AG10803 (cell line): ENCODE measurements around the gene GCH1.

Experiments used
- DNase-seq: peaks from one replicate; pipeline ENCODE4 v3.0.0; 2010; ENCODE audit warnings: low read depth
- H3K4me3 ChIP-seq: 2 replicates; pipeline ENCODE4 v1.5.1; 2011; ENCODE audit warnings: mild to moderate bottlenecking, low read length, control low read depth
- CTCF ChIP-seq: conservative IDR thresholded peaks from 2 replicates; pipeline ENCODE4 v1.5.1; 2011; ENCODE audit warnings: mild to moderate bottlenecking, low read length, control low read depth, inconsistent platforms

The GCH1 gene

GRCh38 chr14:54866588-54866987 is 36.0 kb downstream of the GCH1 start:
- no peak overlapping the region for H3K4me3 ChIP-seq
- TF ChIP-seq CTCF = no peak
- no peak for DNase-seq

- DNase-seq = peak; percentile 12
- no peak for TF ChIP-seq CTCF
- H3K4me3 ChIP-seq = no peak overlapping the region
Observed at GRCh38 chr14:54864526-54864925, 38.1 kb downstream of the GCH1 start.

DNA sequence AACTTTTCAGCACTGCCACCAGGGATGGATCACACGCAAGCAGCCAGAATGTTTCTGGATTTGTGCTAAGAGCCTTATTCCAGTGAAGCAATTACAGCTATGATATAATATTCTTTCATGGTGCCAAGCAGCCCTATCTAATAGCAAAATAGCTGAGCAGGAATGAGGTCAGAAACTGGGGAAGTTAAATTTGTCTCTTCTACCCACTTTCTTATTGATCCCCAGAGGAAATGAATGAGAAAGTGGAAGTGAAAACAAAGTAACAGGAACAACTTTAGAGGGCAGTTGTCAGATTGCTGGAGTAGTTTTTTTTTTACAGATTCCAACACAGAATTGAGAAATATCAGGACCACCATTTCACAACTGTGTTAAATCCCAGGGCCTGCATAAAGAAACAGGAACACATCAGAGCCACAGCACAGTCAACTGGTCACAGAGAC is 44.8 kb downstream of the GCH1 start:
- no peak for DNase-seq
- no peak overlapping the region for H3K4me3 ChIP-seq
- no peak for TF ChIP-seq CTCF

DNA sequence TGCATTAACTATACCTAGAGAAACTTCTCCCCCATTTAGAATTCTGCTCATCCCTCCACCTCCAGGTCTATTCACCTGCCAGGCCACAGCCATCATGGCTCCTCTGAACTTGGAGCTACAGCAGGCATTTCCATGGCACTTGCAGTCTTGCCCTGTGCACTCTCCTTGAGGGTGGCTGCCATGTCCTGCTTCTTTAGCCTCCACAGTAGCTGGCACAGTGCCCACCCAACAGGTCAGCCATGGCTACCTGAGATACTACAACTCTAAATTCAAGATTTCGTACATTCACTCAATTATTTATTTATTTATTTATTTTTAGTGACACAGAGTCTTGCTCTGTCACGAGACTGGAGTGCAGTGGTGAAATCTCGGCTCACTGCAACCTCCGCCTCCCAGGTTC is 46.5 kb downstream of the GCH1 start:
- no peak for DNase-seq
- no peak overlapping the region for H3K4me3 ChIP-seq
- TF ChIP-seq CTCF = no peak

DNA sequence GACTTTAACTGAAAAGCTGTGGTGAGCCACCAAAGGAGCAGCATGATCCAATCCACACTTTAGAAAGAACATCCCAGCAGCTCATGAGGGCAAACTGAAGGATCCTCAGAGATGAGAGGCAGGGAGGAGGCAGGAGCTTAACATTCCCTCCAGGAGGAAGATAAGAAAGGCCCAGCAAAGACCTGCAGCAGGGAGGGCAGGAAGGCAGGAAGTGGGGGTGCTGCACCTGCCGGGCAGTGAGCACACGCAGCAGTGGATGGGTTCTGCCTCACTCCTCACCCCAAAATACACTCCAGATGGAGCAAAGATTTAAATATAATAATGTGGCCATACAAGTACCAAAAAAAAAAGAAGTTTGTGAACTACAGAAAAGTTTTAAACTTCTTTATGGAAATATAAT is 48.4 kb downstream of the GCH1 start:
- no peak for TF ChIP-seq CTCF
- H3K4me3 ChIP-seq = no peak overlapping the region

DNA sequence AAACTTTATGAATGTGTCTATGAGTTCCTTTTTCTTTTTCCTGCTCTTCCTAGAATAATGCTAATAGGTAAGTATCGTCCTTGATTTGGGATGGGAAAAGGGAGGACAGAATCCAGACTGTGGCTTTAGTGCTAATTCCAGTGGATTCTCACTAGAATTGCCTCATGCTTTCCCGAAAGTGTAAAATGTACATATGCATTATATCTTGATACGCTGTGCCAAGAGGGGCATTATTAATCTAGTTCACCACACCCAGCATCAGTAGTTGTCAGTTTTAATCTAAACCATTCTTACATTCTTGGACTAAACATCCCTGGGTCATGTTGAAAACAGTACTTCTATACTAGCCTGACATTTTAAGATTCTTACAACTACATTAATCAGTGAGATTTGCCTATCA is 49.3 kb downstream of the GCH1 start:
- TF ChIP-seq CTCF = no peak
- DNase-seq = no peak
- no peak overlapping the region for H3K4me3 ChIP-seq

More for the DNA sequence above, 48.4 kb downstream of the GCH1 start:
- no peak for DNase-seq

DNA sequence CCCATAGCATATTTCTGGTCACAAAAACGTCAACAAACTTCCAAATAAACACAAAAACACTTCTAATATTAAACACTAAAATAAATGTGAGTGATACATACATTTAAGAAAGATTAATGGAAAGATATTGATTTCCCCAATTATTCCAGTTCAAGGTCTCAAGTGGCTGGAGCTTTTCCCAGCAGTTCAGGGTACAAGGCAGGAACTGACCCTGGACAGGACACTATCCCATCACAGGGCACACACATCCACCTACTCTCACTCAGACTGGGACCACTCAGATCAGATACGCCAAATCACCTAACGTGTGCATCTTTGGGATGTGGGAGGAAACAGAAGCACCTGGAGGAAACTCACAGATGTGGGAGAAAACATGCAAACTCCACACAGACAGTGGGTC is 50.4 kb downstream of the GCH1 start:
- TF ChIP-seq CTCF = no peak
- no peak overlapping the region for H3K4me3 ChIP-seq
- DNase-seq = no peak
